Lower lobe of right lung (tissue), 2 donors: ENCODE data around the gene HMGA1. TPM values are rescaled to one million over a fixed set of nuclear protein-coding genes. Genes with fewer than 3 reads are reported as not detected.

Experiments
- ATAC-seq, 2 donors: fragments of 200-7000 bp; cut with Tn5 transposase; one replicate each; pipeline ENCODE4 v1.9.1; 2020 to 2022; ENCODE audit warnings: mild to moderate bottlenecking in 2 of 2, moderate library complexity in 2 of 2
- DNase-seq: peaks from one replicate; pipeline ENCODE4 v3.0.0-alpha.2; 2020
- H3K27ac ChIP-seq: fragments of 200-600 bp; one replicate; pipeline ENCODE4 v1.8.0; 2022
- H3K27me3 ChIP-seq: fragments of 200-600 bp; one replicate; pipeline ENCODE4 v1.8.0; 2022; ENCODE audit warnings: low read depth
- H3K36me3 ChIP-seq: fragments of 200-600 bp; one replicate; pipeline ENCODE4 v1.8.0; 2022; ENCODE audit warnings: mild to moderate bottlenecking
- H3K4me1 ChIP-seq: fragments of 200-600 bp; one replicate; pipeline ENCODE4 v1.8.0; 2022
- H3K4me3 ChIP-seq: fragments of 200-600 bp; one replicate; pipeline ENCODE4 v1.8.0; 2022; ENCODE audit warnings: mild to moderate bottlenecking
- H3K9me3 ChIP-seq: fragments of 200-600 bp; one replicate; pipeline ENCODE4 v1.8.0; 2022
- intact Hi-C: fragments of 100-400 bp; cut with DNase I; formaldehyde crosslinking; loops from one replicate; pipeline ENCODE4 v1.11.0; 2022
- total RNA-seq: library from RNA; stranded (reverse); fragmentation: NEBNext Ultra II Directional; extraction: Animal tissue kit (Norgen Biotek cat#: 25700); gene quantifications from one replicate; pipeline ENCODE4 v1.2.1, GENCODE V29; 2021
- TF ChIP-seq, protein P1 (sequence below): fragments of 200-600 bp; IDR thresholded peaks from one replicate; pipeline ENCODE4 v1.8.0; 2022; ENCODE audit warnings: antibody characterized with exemption, mild to moderate bottlenecking
- donor health status: DM: no; HTN: yes; CAD: no; lungs with severe emphysema.

The HMGA1 gene
- total RNA-seq, 1 donor from 2014 or later: 63.5 TPM

- no peak for DNase-seq
- intact Hi-C loops: no loop called here
- no peak for ATAC-seq
These were observed 22.9 kb upstream of the HMGA1 start for GRCh38 chr6:34213772-34214171.

GRCh38 chr6:34218691-34219090, 18.0 kb upstream of the HMGA1 start:
- no peak for DNase-seq

More at GRCh38 chr6:34213772-34214171, 22.9 kb upstream of the HMGA1 start:
- Histone ChIP-seq H3K36me3 (no peaks in the 10 kb centered on the region), H3K4me3 (no peak overlapping the region), H3K9me3 (no peaks in the 10 kb centered on the region), H3K4me1 (no peaks in the 10 kb centered on the region), H3K27me3 (no peaks in the 10 kb centered on the region), H3K27ac (no peak overlapping the region)
- TF ChIP-seq, protein P1, sequence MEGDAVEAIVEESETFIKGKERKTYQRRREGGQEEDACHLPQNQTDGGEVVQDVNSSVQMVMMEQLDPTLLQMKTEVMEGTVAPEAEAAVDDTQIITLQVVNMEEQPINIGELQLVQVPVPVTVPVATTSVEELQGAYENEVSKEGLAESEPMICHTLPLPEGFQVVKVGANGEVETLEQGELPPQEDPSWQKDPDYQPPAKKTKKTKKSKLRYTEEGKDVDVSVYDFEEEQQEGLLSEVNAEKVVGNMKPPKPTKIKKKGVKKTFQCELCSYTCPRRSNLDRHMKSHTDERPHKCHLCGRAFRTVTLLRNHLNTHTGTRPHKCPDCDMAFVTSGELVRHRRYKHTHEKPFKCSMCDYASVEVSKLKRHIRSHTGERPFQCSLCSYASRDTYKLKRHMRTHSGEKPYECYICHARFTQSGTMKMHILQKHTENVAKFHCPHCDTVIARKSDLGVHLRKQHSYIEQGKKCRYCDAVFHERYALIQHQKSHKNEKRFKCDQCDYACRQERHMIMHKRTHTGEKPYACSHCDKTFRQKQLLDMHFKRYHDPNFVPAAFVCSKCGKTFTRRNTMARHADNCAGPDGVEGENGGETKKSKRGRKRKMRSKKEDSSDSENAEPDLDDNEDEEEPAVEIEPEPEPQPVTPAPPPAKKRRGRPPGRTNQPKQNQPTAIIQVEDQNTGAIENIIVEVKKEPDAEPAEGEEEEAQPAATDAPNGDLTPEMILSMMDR: no peak

GRCh38 chr6:34223381-34223955, 13.2 kb upstream of the HMGA1 start:
- DNase-seq (no peak), ATAC-seq (peak; percentile 30 to 44)
- TF ChIP-seq, protein P1: no peak
- peak overlapping the region; percentile 64 for H3K4me3 ChIP-seq
- no peaks in the 10 kb centered on the region for H3K36me3 ChIP-seq
- peaks cover 17% of the 10 kb centered on the region for H3K4me1 ChIP-seq
- peak overlapping the region; percentile 63 for H3K27ac ChIP-seq
- H3K27me3 ChIP-seq: no peaks in the 10 kb centered on the region
- intact Hi-C loops: no loop called here
- H3K9me3 ChIP-seq: no peaks in the 10 kb centered on the region

More at GRCh38 chr6:34218691-34219090, 18.0 kb upstream of the HMGA1 start:
- no peaks in the 10 kb centered on the region for H3K36me3 ChIP-seq
- H3K9me3 ChIP-seq: no peaks in the 10 kb centered on the region
- intact Hi-C loops: no loop called here
- ATAC-seq: no peak
- peaks cover 7% of the 10 kb centered on the region for H3K4me1 ChIP-seq
- TF ChIP-seq, protein P1: no peak
- no peak overlapping the region for H3K4me3 ChIP-seq
- no peak overlapping the region for H3K27ac ChIP-seq
- H3K27me3 ChIP-seq: no peaks in the 10 kb centered on the region

DNA sequence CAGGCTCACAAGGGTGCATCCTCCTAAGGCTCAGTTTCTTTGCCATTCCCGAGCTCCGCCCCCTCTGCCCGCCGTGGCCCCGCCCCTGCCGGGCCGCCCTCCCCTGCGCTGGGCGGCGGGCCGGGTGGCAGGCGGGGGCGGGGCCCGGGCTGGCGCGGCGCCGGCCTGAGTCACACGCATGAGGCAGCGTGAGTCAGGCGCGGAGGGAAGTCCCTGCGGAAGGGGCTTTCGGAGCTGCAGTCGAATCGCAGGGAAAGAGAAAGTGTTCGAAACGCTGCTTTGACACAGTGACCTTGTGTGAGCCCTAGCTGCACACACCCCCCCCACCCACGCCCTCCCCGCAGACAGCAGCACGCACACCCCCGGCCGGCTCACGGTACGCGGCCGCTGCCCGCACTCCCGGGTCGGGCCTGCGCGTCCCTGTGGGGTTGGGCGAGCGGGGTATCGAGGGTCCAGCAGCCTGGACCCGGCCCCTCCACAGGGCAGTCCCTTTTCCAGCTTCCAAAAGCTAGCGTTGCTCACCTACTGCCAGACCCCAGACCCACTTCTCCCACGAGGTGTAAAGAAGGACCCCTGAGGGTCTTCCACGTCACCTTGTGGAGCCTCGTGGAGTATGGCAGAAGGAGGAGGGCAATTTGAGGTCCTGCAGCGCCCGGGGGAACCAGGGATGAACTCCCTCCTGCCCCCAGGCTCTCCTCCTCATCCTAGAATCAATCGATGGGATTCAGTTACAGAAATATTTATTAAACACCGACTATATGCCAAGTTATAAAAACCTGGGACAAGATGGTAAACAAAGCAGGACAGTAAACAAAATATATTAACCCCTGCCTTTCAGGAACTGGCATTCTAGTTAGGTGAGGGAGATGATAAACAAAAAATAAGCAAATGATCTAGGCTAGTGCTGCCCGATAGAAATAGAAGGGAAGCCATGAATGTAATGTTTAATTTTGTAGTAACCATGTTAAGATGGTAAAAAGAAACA, 12.4 kb upstream of the HMGA1 start:
- H3K4me3 ChIP-seq: peak overlapping the region; percentile 64
- ATAC-seq: peak; percentile 99
- DNase-seq: peak; percentile 94

GRCh38 chr6:34225551-34225950, 11.1 kb upstream of the HMGA1 start:
- intact Hi-C loops: no loop called here
- Histone ChIP-seq H3K4me3 (no peak overlapping the region), H3K36me3 (no peaks in the 10 kb centered on the region), H3K4me1 (peaks cover 17% of the 10 kb centered on the region), H3K27ac (no peak overlapping the region), H3K9me3 (no peaks in the 10 kb centered on the region), H3K27me3 (no peaks in the 10 kb centered on the region)
- TF ChIP-seq, protein P1: no peak
- no peak for DNase-seq
- no peak for ATAC-seq

More for the DNA sequence above, 12.4 kb upstream of the HMGA1 start:
- Histone ChIP-seq H3K27ac (peak overlapping the region; percentile 89), H3K4me1 (peaks cover 17% of the 10 kb centered on the region), H3K9me3 (no peaks in the 10 kb centered on the region), H3K27me3 (no peaks in the 10 kb centered on the region), H3K36me3 (no peaks in the 10 kb centered on the region)
- TF ChIP-seq, protein P1: no peak
- intact Hi-C loops: no loop called here
